GM18511 (cell line): ENCODE data around the gene AMZ1.
"Not testable (repeated sequence)": the region's sequence is repeated elsewhere in the genome, so short reads cannot be mapped to it uniquely, and the experiment has no call there.

Source experiments
- ATAC-seq: cut with Tn5 transposase; IDR thresholded peaks from one replicate; pipeline ENCODE4 v1.9.1; 2021; ENCODE audit warnings: mild to moderate bottlenecking, moderate library complexity; ENCODE audit not compliant: unreplicated experiment

The AMZ1 gene

DNA sequence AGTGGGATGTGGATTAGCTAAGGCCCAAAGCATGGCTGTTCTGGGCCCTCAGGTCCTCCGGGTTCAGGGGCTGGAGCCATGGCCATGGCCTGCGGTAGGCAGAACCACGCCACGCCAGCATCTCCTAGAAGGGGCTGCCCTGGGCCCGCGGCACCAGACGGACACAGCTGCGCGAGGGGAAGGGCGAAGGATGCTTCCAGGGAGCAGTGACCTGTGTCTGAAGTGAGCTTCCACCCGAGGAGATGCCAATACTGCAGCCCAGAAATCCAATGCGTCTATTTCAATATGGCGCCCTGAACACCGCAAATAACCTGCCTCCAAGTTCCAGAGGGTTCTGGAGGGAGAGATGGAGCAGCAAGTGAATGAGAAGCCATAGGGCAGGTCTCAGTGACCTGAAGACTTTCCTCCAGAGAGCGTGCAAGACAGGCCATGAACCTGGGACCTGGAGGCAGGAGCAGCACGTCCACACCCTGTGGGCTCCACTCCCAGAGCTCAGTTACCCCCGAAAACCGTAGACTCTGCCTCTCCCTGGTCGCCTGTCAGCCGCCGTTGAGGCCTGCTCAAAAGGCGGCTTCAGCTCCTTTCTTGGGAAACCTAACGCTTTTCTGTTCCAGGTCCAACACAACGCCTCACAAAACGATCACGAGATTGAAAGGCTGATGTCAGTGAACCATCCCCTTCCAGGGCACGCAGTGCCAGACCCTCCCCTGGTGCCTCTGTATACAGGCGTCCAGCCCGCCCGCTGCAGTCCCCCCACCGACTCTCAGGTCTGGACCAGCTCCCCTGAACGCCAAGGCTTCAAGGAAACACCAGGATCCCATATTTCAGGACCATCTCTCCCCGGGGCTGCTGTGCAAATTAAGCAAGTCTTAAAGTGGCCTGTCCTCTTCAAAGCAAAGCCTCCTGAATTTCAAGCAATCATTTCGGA, 37.4 kb downstream of the AMZ1 start:
- ATAC-seq: no peak

DNA sequence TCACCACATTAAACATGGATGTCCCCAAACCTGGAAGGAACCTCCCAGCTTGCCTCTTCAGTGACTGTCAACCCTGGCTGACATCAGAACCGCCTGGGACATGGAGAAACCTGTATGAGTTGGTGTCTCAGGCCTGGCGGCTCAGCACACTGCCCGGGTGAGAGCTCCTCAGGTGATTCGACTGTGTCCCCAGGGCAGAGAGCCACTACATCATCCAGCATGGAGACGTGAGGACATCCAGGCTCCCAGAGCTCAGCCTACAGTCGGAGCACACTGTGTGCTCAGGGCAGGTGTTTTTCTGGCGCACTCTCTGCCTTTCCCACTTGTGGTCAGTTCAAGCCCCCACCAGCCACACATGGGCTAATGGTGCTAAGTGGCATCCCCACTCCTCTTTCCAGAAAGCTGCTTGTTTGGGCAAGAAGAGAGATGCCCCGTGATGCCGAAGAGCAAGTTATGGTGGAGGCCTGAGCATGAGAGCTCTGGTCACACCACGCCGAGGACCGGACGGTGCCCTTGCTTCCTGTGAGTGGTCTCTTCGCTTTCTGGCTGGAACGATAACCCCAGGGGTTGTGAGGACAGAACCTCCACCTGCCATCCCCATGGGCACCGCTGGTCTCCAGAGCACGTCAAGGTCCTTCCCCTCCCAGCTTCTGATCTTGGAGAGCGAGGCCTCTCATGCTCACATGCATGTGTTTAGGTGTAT, 38.5 kb downstream of the AMZ1 start:
- no peak for ATAC-seq

DNA sequence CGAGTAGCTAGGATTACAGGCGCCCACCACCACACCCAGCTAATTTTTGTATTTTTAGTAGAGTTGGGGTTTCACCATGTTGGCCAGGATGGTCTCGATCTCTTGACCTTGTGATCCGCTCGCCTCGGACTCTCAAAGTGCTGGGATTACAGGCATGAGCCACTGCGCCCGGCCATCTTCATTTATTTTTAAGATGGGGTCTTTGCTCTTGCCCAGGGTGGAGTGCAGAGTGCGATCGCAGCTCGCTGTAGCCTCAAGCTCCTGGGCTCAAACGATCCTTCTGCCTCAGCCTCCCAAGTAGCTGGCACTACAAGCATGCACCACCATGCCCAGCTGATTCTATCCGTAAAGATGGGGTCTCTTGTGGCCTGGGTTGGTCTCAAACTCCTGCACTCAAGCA, 39.2 kb downstream of the AMZ1 start:
- ATAC-seq: not testable (repeated sequence)

GRCh38 chr7:2728316-2729030, 40.5 kb downstream of the AMZ1 start:
- ATAC-seq: no peak

GRCh38 chr7:2729031-2729892, 41.3 kb downstream of the AMZ1 start:
- no peak for ATAC-seq

DNA sequence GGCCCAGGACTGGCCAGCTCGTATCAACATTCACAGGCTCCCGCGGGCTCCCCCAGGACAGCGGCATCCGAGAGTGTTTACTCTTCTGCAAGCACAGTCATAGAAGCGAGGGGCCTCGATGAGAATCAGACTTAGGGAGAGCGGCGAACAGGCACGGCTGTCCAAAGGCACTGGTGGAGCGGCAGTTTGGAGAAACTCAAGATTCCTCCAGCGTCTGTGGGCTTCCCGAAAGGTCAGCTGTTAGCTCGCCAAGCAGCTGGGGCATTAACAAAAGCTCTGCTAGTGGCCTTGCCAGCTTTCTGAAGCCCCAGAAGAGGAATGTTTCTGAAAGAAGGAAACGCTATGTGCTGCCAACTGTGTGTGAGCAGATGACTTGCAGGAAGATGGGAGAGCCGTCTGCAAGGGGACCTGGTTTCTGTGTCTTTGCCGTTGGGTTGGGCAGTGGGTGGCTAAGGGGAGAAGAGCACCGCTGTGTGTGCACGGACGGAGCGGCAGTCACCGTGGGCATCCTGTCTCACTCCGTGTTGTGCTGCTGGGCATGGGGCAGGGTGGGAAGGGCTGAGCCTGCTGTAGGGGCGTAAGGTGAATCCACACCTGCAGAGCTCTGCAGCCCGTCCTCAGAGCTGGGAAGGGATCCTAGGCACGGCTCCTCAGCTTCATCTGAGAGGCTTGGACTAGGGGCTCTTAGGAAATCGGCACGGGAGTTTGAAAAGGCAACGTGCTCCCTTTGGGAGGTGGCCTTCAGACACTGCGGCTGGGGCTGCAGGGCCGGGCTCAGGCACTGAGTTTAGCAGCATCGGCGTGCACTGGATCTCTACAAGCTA, 42.1 kb downstream of the AMZ1 start:
- no peak for ATAC-seq

- no peak for ATAC-seq
These were observed 43.1 kb downstream of the AMZ1 start for GRCh38 chr7:2730846-2731770.

- no peak for ATAC-seq
These were observed 44.4 kb downstream of the AMZ1 start for GRCh38 chr7:2732388-2732787.

DNA sequence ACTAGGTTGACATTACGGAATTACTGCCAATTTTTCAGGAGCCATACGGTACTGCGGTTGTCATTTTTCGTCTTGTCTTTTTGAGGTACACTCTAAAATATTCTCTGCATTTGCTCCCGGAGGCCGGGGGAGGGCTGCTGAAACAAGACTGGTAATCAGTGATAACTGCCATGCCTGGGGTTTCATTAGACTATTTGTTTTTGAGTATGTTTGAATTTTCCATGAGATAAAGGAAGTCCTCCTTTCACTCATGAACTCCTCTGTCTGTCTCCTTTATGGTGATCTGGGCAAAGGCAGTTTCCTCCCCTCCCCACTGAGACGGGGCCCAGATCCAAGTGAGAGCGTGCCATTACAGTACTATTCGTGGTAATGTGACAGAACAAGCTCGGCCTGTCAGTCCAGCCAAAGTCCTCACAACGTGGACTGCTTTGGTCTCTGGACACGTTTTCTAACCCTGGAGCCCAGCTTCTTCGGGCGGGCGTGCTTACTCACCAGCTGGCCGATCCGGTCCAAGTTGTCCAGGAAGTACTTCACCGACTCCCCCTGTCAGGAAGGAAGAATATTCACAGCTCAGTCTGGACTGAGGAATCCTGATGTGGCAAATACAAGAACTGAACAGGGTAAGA, 45.1 kb downstream of the AMZ1 start:
- no peak for ATAC-seq

DNA sequence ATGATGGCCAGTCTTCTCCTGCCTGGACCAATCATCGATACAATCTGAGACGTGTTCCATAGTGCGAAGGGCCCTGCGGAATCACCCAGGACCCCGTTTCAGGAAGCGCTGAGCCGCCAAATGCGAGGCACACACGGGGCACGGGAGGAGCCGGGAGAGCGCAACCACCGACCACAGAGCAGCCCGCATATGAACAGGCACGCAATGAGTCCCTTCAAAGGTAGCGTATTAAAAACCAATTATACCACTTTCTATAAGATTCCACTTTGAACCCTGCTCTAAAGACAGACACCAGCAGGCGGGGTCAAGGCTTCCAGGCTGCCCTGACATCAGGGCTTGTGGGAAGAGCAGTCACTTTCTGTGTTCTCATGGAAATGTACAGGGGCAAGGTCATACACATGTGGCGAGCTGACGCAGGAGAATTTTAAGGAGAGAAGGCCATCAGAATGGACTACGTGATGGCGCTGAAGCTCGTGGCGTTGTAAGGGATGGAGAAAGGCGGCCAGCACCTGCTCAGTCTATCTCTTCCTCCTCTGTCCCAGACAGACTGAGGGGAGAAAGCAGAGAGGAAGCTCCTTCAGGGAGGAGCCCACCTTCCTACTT, 46.2 kb downstream of the AMZ1 start:
- no peak for ATAC-seq

- ATAC-seq: no peak
These were observed 47.0 kb downstream of the AMZ1 start for GRCh38 chr7:2734751-2735571.

GRCh38 chr7:2735744-2736143, 47.7 kb downstream of the AMZ1 start:
- no peak for ATAC-seq

DNA sequence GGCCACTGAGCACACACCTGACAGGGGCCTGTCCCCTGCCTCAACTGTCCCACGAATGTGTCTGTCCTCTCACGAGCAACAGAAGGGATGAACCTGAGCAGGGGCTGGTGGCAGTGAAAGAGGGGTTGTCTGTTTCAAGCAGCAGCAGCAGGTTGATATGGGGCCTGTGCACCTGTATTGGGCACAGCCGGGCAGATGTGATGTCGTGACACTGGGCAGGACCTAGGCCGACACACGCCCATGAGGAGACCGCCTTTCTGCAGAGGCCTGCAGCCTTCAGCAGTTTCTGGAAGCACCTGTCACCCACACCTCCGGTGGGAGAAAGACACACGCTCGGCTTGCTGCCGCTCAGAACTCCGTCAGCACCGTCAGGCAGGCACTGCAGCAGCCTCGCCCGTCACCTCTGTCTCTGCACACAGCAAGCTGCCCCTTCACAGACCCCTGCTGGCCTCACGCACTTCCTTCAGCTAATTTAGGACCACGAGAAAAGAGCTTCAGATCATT, 48.5 kb downstream of the AMZ1 start:
- ATAC-seq: no peak

DNA sequence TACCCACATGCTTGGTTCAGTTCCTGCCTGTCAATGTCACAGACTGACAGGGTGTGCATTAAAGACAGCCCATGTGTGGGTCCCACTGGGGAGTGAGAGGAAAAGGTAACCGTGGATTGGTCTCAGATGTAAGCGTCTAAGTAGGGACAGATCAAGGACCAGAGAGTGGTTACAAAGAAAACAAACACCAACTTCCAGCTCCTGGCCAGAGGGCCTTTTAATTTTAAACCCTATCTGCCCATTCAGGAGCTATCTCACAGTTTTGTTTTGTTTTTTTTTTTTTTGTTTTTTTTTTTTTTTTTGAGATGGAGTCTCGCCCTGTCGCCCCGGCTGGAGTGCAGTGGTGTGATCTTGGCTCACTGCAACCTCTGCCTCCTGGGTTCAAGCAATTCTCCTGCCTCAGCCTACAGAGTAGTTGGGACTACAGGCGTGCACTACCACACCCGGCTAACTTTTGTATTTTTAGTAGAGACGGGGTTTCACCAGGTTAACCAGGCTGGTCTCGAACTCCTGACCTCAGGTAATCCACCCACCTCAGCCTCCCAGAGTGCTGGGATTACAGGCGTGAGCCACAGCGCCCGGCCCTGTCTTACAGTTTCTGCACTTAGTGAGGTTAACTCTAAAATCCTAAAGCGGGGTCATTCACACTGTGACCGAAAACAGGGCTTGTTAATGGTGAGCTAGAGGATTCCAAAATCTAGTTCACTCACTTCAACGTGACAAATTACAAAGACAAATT, 49.2 kb downstream of the AMZ1 start:
- ATAC-seq: not testable (repeated sequence)

- no peak for ATAC-seq
These were observed 50.0 kb downstream of the AMZ1 start for GRCh38 chr7:2737771-2738540.
